PC-9 (cell line): ENCODE data around the gene RLN3. TPM values are rescaled to one million over a fixed set of nuclear protein-coding genes. Genes with fewer than 3 reads are reported as not detected.
A peak's percentile ranks its signal among the peaks of the same experiment; 100 is the strongest.

ENCODE experiments used
- BruUV-seq: library from RNA; stranded (reverse); fragments of 400-500 nt; replicated peaks from 2 replicates; lab custom pipeline; 2021; lab: Mats Ljungman, UMichigan
- CTCF ChIA-PET: fragments of 300-600 bp; sonication (Branson Sonifier 250); formaldehyde crosslinking; loops from one replicate; lab custom pipeline; 2022; ENCODE audit warnings: antibody characterized with exemption; lab: Charles Lee
- POLR2A ChIA-PET: fragments of 300-600 bp; sonication (Branson Sonifier 250); formaldehyde crosslinking; loops from one replicate; lab custom pipeline; 2022; ENCODE audit warnings: antibody characterized with exemption; ENCODE audit not compliant: unreplicated experiment; lab: Charles Lee
- DNase-seq, 2 experiments: peaks; one replicate each; pipeline versions ENCODE4 v3.0.0 to v3.0.0-alpha.2; 2015 to 2022; ENCODE audit warnings: mixed read lengths in 1 of 2
- H2AFZ ChIP-seq: fragments of 200-600 bp; sonication (generic); 2 replicates; pipeline ENCODE4 v1.8.1; 2017; ENCODE audit warnings: antibody characterized with exemption
- H3F3A ChIP-seq: fragments of 200-600 bp; sonication (generic); 2 replicates; pipeline ENCODE4 v1.8.1; 2017; ENCODE audit warnings: antibody characterized with exemption, mild to moderate bottlenecking, low read depth; ENCODE audit not compliant: insufficient read depth
- H3K27ac ChIP-seq: fragments of 200-600 bp; sonication (generic); 2 replicates; pipeline ENCODE4 v1.6.1; 2016; ENCODE audit warnings: mixed run types
- H3K27me3 ChIP-seq: fragments of 200-600 bp; sonication (generic); 2 replicates; pipeline ENCODE4 v1.6.1; 2016; ENCODE audit warnings: low read depth, mixed run types; ENCODE audit not compliant: insufficient read depth
- H3K36me3 ChIP-seq: fragments of 200-600 bp; sonication (generic); 2 replicates; pipeline ENCODE4 v1.6.1; 2016; ENCODE audit warnings: low read depth, mixed run types
- H3K4me1 ChIP-seq: fragments of 200-600 bp; sonication (generic); replicated peaks from 2 replicates; pipeline ENCODE4 v1.6.1; 2016; ENCODE audit warnings: mixed run types; ENCODE audit not compliant: insufficient read depth
- H3K4me2 ChIP-seq: fragments of 200-600 bp; sonication (generic); 2 replicates; pipeline ENCODE4 v1.6.1; 2017; ENCODE audit warnings: mixed run types
- H3K4me3 ChIP-seq: fragments of 200-600 bp; sonication (generic); 2 replicates; pipeline ENCODE4 v1.6.1; 2016; ENCODE audit warnings: mixed run types
- H3K79me2 ChIP-seq: fragments of 200-600 bp; sonication (generic); 2 replicates; pipeline ENCODE4 v1.6.1; 2017; ENCODE audit warnings: low read depth, mixed run types
- H3K9me2 ChIP-seq: fragments of 200-600 bp; sonication (generic); 2 replicates; pipeline ENCODE4 v1.8.1; 2017; ENCODE audit warnings: mild to moderate bottlenecking; ENCODE audit not compliant: insufficient read depth
- H3K9me3 ChIP-seq: fragments of 200-600 bp; sonication (generic); 2 replicates; pipeline ENCODE4 v1.8.1; 2016; ENCODE audit warnings: low read depth; ENCODE audit not compliant: insufficient read depth
- H4K20me1 ChIP-seq: fragments of 200-600 bp; sonication (generic); 2 replicates; pipeline ENCODE4 v1.8.1; 2017; ENCODE audit not compliant: insufficient read depth
- CTCF ChIP-seq: fragments of 200-600 bp; sonication (generic); conservative IDR thresholded peaks from 2 replicates; pipeline ENCODE4 v1.6.1; 2017; ENCODE audit warnings: mixed run types, antibody characterized with exemption, mild to moderate bottlenecking, moderate library complexity
- EZH2 ChIP-seq: fragments of 200-600 bp; sonication (generic); IDR thresholded peaks from 2 replicates; pipeline ENCODE4 v1.8.0; 2017; ENCODE audit warnings: antibody characterized with exemption, low read depth
- intact Hi-C: fragments of 100-400 bp; cut with micrococcal nuclease; formaldehyde crosslinking; loops from one replicate; pipeline ENCODE4 v1.10.0; 2022; ENCODE audit not compliant: unreplicated experiment
- total RNA-seq: library from RNA; stranded (reverse); gene quantifications from 2 replicates; pipeline ENCODE4 v1.2.3, GENCODE V29; 2021

Gene RLN3
- total RNA-seq, 1 experiment from 2014 or later: not detected

DNA sequence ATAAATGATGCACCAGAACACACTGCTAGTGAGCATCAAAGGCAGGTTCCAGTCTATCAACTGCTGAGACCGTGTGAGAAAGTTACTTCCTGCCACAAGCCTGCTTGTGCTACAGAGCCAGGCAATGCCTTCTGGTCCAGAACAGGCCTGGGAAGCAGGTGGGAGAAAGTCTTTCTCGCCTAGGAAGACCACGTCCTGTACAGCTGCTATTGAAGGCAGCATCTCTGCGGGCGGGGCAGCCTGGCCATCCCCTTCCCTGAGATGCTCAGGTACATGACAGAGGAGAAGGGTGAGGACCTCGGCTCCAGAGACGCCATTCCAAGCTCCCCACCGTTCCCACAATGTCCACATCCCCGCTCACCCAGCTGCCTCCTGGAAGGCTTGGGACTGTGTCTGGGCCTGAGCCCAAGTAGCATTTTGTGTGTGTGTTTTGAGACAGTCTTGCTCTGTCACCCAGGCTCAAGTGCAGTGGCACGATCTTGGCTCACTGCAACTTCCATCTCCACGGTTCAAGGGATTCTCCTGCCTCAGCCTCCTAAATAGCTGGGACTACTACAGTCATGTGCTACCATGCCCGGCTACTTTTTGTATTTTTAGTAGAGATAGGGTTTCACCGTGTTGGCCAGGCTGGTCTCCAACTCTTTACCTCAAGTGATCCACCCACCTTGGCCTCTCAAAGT is 25.2 kb upstream of the RLN3 start:
- H3K4me1 ChIP-seq: peaks cover 10% of the 10 kb centered on the region; the same call in 1 of the 2 replicates
- H3K9me2 ChIP-seq: no peaks in the 10 kb centered on the region
- H3F3A ChIP-seq: peaks cover 30% of the 10 kb centered on the region; the same call in 1 of the 2 replicates
- H3K27me3 ChIP-seq: no peaks in the 10 kb centered on the region
- H4K20me1 ChIP-seq: no peaks in the 10 kb centered on the region
- no peak for TF ChIP-seq CTCF
- no peak for TF ChIP-seq EZH2
- no peak overlapping the region for H3K27ac ChIP-seq
- H3K9me3 ChIP-seq: 0 out of 2 replicates have a peak, but pooled peaks cover 10% of the 10 kb centered on the region
- ChIA-PET CTCF (no interaction called here), POLR2A (interaction anchor here (0.7 kb wide), 1 partner anchor 126 kb away, joined by 3 read pairs; no protein-coding TSS in a partner anchor)
- no peak overlapping the region for H3K4me2 ChIP-seq
- peaks cover 50% of the 10 kb centered on the region for H3K79me2 ChIP-seq
- peaks cover 12% of the 10 kb centered on the region; the same call in 1 of the 2 replicates for H3K36me3 ChIP-seq
- no peak overlapping the region for H3K4me3 ChIP-seq
- BruUV-seq: no TSS peak
- DNase-seq: no peak
- H2AFZ ChIP-seq: no peak overlapping the region
- intact Hi-C loops: no loop called here

DNA sequence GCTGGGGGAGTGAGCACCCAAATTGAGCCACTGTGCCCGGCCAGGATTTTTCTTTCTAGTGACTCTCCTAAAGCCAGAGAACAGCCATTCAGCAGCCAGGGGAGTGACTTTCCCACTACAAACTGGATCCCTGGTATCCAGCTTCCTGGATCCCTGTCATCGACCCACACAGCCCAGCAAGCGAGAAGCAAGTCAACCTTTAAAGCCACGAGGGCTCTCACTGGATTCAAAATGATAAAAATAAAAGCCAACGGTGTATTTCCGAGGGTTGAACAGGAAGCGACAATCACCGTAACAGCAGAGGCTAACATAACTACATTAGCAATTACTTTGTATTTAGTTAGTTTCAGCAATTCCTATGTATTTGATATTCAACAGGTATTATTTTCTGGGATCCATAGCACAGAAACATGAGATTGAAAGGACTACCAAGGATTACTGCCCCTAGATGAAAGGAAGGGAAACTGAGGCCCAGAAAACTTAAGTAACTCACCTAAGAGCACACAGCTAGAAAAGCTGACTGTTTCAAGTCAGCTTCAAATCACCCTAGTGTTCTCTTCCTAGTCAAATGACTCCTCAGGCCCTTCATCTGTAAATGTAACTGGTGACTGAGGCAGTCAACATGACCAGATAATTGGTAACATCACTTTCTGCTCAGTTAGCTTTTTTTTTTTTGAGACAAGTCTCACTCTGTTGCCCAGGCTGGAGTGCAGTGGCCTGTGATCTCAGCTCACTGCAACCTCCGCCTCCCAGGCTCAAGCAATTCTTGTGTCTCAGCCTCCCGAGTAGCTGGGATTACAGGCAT is 24.5 kb upstream of the RLN3 start:
- TSS peak; percentile 13 for BruUV-seq
- POLR2A ChIA-PET: interaction anchor here (0.7 kb wide), 2 partner anchors 97 to 126 kb away, joined by 3 to 7 read pairs; no protein-coding TSS in a partner anchor

More for the DNA sequence above, 24.5 kb upstream of the RLN3 start:
- Histone ChIP-seq H3K9me3 (0 out of 2 replicates have a peak, but pooled peaks cover 10% of the 10 kb centered on the region), H2AFZ (no peak overlapping the region), H3K9me2 (no peaks in the 10 kb centered on the region), H3K4me1 (peaks cover 4% of the 10 kb centered on the region; the same call in 1 of the 2 replicates), H3K36me3 (peaks cover 12% of the 10 kb centered on the region; the same call in 1 of the 2 replicates), H3K79me2 (peaks cover 44% of the 10 kb centered on the region), H3F3A (peaks cover 36% of the 10 kb centered on the region), H3K27ac (no peak overlapping the region), H3K27me3 (no peaks in the 10 kb centered on the region), H4K20me1 (no peaks in the 10 kb centered on the region), H3K4me3 (no peak overlapping the region), H3K4me2 (no peak overlapping the region)
- no peak for DNase-seq
- intact Hi-C loops: no loop called here
- CTCF ChIA-PET: no interaction called here
- TF ChIP-seq CTCF (no peak), EZH2 (no peak)
